ENCODE data around the gene SLC35G4. TPM values are rescaled to one million over a fixed set of nuclear protein-coding genes. Genes with fewer than 3 reads are reported as not detected.
A peak's percentile ranks its signal among the peaks of the same experiment; 100 is the strongest.
"Not testable (repeated sequence)": the region's sequence is repeated elsewhere in the genome, so short reads cannot be mapped to it uniquely, and the experiment has no call there.

The SLC35G4 gene
- total RNA-seq, 1 experiment from 2014 or later = not detected

GRCh38 chr18:11613611-11614010 is 4.2 kb downstream of the SLC35G4 start:
- DNase-seq (ENCODE audit: low spot score) = not testable (repeated sequence)

- DNase-seq (ENCODE audit: low spot score) = not testable (repeated sequence)
Observed at GRCh38 chr18:11614042-11614441, 4.6 kb downstream of the SLC35G4 start.

GRCh38 chr18:11614981-11615380 is 5.6 kb downstream of the SLC35G4 start:
- not testable (repeated sequence) for DNase-seq (ENCODE audit: low spot score)

GRCh38 chr18:11647310-11647709 is 37.9 kb downstream of the SLC35G4 start:
- DNase-seq (ENCODE audit: low spot score) = not testable (repeated sequence)

GRCh38 chr18:11647804-11648203 is 38.4 kb downstream of the SLC35G4 start:
- not testable (repeated sequence) for DNase-seq (ENCODE audit: low spot score)

- no peak for DNase-seq (ENCODE audit: low spot score)
Observed at GRCh38 chr18:11649839-11650238, 40.4 kb downstream of the SLC35G4 start.

- DNase-seq (ENCODE audit: low spot score) = no peak
Observed at GRCh38 chr18:11651899-11652298, 42.5 kb downstream of the SLC35G4 start.

- DNase-seq (ENCODE audit: low spot score) = no peak
Observed at GRCh38 chr18:11653521-11653920, 44.1 kb downstream of the SLC35G4 start.

GRCh38 chr18:11654736-11655605 is 45.6 kb downstream of the SLC35G4 start:
- DNase-seq (ENCODE audit: low spot score) = peak; percentile 13

- DNase-seq (ENCODE audit: low spot score) = no peak
Observed at GRCh38 chr18:11655606-11655932, 46.2 kb downstream of the SLC35G4 start.

- no peak for DNase-seq (ENCODE audit: low spot score)
Observed at GRCh38 chr18:11657152-11657551, 47.8 kb downstream of the SLC35G4 start.

GRCh38 chr18:11657554-11657953 is 48.2 kb downstream of the SLC35G4 start:
- no peak for DNase-seq (ENCODE audit: low spot score)

GRCh38 chr18:11658019-11658418 is 48.6 kb downstream of the SLC35G4 start:
- no peak for DNase-seq (ENCODE audit: low spot score)

GRCh38 chr18:11658989-11659388 is 49.6 kb downstream of the SLC35G4 start:
- no peak for DNase-seq (ENCODE audit: low spot score)

Other genes starting within 250 kb of the SLC35G4 start
- 1.6 and 3.5 TPM in 2 replicates for gene GNAL, start 79.7 kb downstream of the SLC35G4 start, total RNA-seq (2014; rRNA removed; shearing (Covaris generic))
- 60.9 and 68.2 TPM in 2 replicates for gene CHMP1B, start 241.8 kb downstream of the SLC35G4 start, total RNA-seq (2014; rRNA removed; shearing (Covaris generic))

Measured in A172 (cell line).